ENCODE results near the gene RADIL. TPM values are rescaled to one million over a fixed set of nuclear protein-coding genes. Genes with fewer than 3 reads are reported as not detected.

The RADIL gene
- total and polyA plus RNA-seq, 2 of the 13 experiments (the other 11 are each of a cell fraction or from before 2014, with no cell fraction given): 0.05 to 0.09 TPM

GRCh38 chr7:4779118-4779517, 104.4 kb downstream of the RADIL start (continued):
- TF ChIP-seq, protein P1, sequence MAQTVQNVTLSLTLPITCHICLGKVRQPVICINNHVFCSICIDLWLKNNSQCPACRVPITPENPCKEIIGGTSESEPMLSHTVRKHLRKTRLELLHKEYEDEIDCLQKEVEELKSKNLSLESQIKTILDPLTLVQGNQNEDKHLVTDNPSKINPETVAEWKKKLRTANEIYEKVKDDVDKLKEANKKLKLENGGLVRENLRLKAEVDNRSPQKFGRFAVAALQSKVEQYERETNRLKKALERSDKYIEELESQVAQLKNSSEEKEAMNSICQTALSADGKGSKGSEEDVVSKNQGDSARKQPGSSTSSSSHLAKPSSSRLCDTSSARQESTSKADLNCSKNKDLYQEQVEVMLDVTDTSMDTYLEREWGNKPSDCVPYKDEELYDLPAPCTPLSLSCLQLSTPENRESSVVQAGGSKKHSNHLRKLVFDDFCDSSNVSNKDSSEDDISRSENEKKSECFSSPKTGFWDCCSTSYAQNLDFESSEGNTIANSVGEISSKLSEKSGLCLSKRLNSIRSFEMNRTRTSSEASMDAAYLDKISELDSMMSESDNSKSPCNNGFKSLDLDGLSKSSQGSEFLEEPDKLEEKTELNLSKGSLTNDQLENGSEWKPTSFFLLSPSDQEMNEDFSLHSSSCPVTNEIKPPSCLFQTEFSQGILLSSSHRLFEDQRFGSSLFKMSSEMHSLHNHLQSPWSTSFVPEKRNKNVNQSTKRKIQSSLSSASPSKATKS (CRISPR knock-in tag; IDR thresholded peaks at IDR 0.05): no peak
- TF ChIP-seq ZNF549 (CRISPR knock-in tag; IDR thresholded peaks at IDR 0.05) (no peak), ATF7-NPFF (CRISPR knock-in tag; IDR thresholded peaks at IDR 0.05; ENCODE audit: low read depth) (no peak)

- Histone ChIP-seq H2AFZ (ENCODE audit: low read length) (no peak overlapping the region), H3K27ac (ENCODE audit: extremely low read length, insufficient read depth, low read length) (peak overlapping the region; percentile 94), H3K9me3 (ENCODE audit: low read length) (no peaks in the 10 kb centered on the region), H3K36me3 (replicated peaks in 1 of 2; ENCODE audit: control insufficient read depth in 1 of 2, insufficient read depth in 2 of 2, low read length in 2 of 2) (peaks cover 2 to 9% of the 10 kb centered on the region in 2 experiments; a peak in 3 of 5 replicates), H3K9ac (ENCODE audit: insufficient read depth, low read depth, low read length) (peak overlapping the region; percentile 91), H3K27me3 (ENCODE audit: control insufficient read depth in 1 of 2, insufficient read depth in 2 of 2, low read length in 2 of 2) (no peaks in the 10 kb centered on the region; a peak in 1 of 5 replicates), H3K4me2 (ENCODE audit: low read depth, low read length) (peak overlapping the region; percentile 93), H3K4me1 (ENCODE audit: insufficient read depth, low read length) (peaks cover 39% of the 10 kb centered on the region), H3K79me2 (ENCODE audit: insufficient read depth, low read length) (peaks cover 27% of the 10 kb centered on the region), H4K20me1 (ENCODE audit: insufficient read depth, low read length) (no peaks in the 10 kb centered on the region), H3K4me3 (replicated peaks in 1 of 3; ENCODE audit: insufficient read depth in 1 of 3, low read depth in 2 of 3, low read length in 3 of 3) (peak overlapping the region; percentile 96 to 98 (median 97))
- ATAC-seq (peak; percentile 21), FAIRE-seq (no peak), DNase-seq (ENCODE audit: low spot score) (no peak)
- 3% methylated on average over 27 of the region's 32 CpGs for WGBS (ENCODE audit: low lambda C conversion rate)
- in situ Hi-C loops (cut with HindIII; ENCODE audit: extremely low pct_ligation_motif_present, low pct_unique_long_range_greater_than_20kb): no loop called here
- intact Hi-C loops (cut with micrococcal nuclease; ENCODE audit: unreplicated experiment): no loop called here
- BruUV-seq (replicated peaks): no TSS peak
- CTCF ChIA-PET (ENCODE audit: low intra/inter-chr PET ratio, low total read pairs): no interaction called here
- POLR2A ChIA-PET: interaction anchor here (0.6 to 2.4 kb wide), 17 partner anchors 8 to 468 kb away, joined by 3 to 17 read pairs (median 5); partner anchors contain the start of genes RADIL and RBAK
- TF ChIP-seq ZNF468 (CRISPR knock-in tag; IDR thresholded peaks at IDR 0.05) (no peak), ZFAT (CRISPR knock-in tag; conservative IDR thresholded peaks at IDR 0.05) (no peak), SP140L (CRISPR knock-in tag; IDR thresholded peaks at IDR 0.05; ENCODE audit: borderline replicate concordance) (no peak), TFDP1 (CRISPR knock-in tag; IDR thresholded peaks at IDR 0.05; ENCODE audit: borderline replicate concordance) (no peak), SETDB1 (CRISPR knock-in tag; IDR thresholded peaks at IDR 0.05; ENCODE audit: borderline replicate concordance) (no peak)
- TF ChIP-seq, protein P2, sequence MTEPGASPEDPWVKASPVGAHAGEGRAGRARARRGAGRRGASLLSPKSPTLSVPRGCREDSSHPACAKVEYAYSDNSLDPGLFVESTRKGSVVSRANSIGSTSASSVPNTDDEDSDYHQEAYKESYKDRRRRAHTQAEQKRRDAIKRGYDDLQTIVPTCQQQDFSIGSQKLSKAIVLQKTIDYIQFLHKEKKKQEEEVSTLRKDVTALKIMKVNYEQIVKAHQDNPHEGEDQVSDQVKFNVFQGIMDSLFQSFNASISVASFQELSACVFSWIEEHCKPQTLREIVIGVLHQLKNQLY (CRISPR knock-in tag; IDR thresholded peaks at IDR 0.05): no peak
- TF ChIP-seq, protein P3, sequence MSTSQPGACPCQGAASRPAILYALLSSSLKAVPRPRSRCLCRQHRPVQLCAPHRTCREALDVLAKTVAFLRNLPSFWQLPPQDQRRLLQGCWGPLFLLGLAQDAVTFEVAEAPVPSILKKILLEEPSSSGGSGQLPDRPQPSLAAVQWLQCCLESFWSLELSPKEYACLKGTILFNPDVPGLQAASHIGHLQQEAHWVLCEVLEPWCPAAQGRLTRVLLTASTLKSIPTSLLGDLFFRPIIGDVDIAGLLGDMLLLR (CRISPR knock-in tag; IDR thresholded peaks at IDR 0.05): 0 out of 2 replicates have a peak, but pooled peaks have one; percentile 9
- TF ChIP-seq, protein P4, sequence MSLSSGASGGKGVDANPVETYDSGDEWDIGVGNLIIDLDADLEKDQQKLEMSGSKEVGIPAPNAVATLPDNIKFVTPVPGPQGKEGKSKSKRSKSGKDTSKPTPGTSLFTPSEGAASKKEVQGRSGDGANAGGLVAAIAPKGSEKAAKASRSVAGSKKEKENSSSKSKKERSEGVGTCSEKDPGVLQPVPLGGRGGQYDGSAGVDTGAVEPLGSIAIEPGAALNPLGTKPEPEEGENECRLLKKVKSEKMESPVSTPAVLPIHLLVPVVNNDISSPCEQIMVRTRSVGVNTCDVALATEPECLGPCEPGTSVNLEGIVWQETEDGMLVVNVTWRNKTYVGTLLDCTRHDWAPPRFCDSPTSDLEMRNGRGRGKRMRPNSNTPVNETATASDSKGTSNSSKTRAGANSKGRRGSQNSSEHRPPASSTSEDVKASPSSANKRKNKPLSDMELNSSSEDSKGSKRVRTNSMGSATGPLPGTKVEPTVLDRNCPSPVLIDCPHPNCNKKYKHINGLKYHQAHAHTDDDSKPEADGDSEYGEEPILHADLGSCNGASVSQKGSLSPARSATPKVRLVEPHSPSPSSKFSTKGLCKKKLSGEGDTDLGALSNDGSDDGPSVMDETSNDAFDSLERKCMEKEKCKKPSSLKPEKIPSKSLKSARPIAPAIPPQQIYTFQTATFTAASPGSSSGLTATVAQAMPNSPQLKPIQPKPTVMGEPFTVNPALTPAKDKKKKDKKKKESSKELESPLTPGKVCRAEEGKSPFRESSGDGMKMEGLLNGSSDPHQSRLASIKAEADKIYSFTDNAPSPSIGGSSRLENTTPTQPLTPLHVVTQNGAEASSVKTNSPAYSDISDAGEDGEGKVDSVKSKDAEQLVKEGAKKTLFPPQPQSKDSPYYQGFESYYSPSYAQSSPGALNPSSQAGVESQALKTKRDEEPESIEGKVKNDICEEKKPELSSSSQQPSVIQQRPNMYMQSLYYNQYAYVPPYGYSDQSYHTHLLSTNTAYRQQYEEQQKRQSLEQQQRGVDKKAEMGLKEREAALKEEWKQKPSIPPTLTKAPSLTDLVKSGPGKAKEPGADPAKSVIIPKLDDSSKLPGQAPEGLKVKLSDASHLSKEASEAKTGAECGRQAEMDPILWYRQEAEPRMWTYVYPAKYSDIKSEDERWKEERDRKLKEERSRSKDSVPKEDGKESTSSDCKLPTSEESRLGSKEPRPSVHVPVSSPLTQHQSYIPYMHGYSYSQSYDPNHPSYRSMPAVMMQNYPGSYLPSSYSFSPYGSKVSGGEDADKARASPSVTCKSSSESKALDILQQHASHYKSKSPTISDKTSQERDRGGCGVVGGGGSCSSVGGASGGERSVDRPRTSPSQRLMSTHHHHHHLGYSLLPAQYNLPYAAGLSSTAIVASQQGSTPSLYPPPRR (CRISPR knock-in tag; IDR thresholded peaks at IDR 0.05; ENCODE audit: borderline replicate concordance): no peak; the same call in 1 of the 2 replicates
Observed at GRCh38 chr7:4775848-4776623, 107.5 kb downstream of the RADIL start.
